Subcutaneous abdominal adipose tissue (tissue), 5 donors: Measurements from ENCODE around the gene OR51E1.

Source experiments
- H3K27ac ChIP-seq: one replicate; pipeline ENCODE4 v1.7.0; 2013; ENCODE audit warnings: low read depth, mild to moderate bottlenecking, inconsistent platforms, low read length, moderate library complexity
- H3K27me3 ChIP-seq, 5 donors: one replicate each; pipeline ENCODE4 v1.7.0; 2013; ENCODE audit warnings: low read length in 5 of 5, inconsistent platforms in 1 of 5; ENCODE audit not compliant: control insufficient read depth in 5 of 5, insufficient read depth in 4 of 5
- H3K36me3 ChIP-seq, 5 donors: one replicate each; pipeline ENCODE4 v1.7.0; 2013; ENCODE audit warnings: low read length in 5 of 5; ENCODE audit not compliant: control insufficient read depth in 5 of 5, insufficient read depth in 5 of 5
- H3K4me1 ChIP-seq, 5 donors: one replicate each; pipeline ENCODE4 v1.7.0; 2013; ENCODE audit warnings: low read length in 5 of 5, mild to moderate bottlenecking in 3 of 5, moderate library complexity in 1 of 5; ENCODE audit not compliant: control insufficient read depth in 5 of 5, insufficient read depth in 5 of 5
- H3K4me3 ChIP-seq, 5 donors: one replicate each; pipeline ENCODE4 v1.7.0; 2013; ENCODE audit warnings: low read length in 5 of 5, low read depth in 1 of 5
- H3K9ac ChIP-seq, 5 donors: one replicate each; pipeline ENCODE4 v1.7.0; 2013; ENCODE audit warnings: low read length in 5 of 5, mild to moderate bottlenecking in 4 of 5, moderate library complexity in 3 of 5
- H3K9me3 ChIP-seq, 5 donors: one replicate each; pipeline ENCODE4 v1.7.0; 2013; ENCODE audit warnings: low read length in 5 of 5; ENCODE audit not compliant: control insufficient read depth in 5 of 5
- donor health status: healthy.
- donor health status: healthy.
- donor health status: healthy.
- donor health status: healthy.
- donor health status: healthy.

Gene OR51E1, protein sequence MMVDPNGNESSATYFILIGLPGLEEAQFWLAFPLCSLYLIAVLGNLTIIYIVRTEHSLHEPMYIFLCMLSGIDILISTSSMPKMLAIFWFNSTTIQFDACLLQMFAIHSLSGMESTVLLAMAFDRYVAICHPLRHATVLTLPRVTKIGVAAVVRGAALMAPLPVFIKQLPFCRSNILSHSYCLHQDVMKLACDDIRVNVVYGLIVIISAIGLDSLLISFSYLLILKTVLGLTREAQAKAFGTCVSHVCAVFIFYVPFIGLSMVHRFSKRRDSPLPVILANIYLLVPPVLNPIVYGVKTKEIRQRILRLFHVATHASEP

GRCh38 chr11:4643682-4644081 lies at the start of gene OR51E1:
Gene OR51E1, plus strand, starts transcription at chr11:4643982. Its CDS starts 8,545 bp downstream, at chr11:4652527.
- Histone ChIP-seq H3K27ac (peak within 1 kb of the TSS; percentile 61), H3K4me1 (peaks cover 0 to 58% (median 13%) of the 10 kb centered on the region in 5 donors), H3K27me3 (peaks cover 0 to 8% (median 0%) of the 10 kb centered on the region in 5 donors), H3K4me3 (peak within 1 kb of the TSS in 4 of 5 donors; percentile 52 to 67 (median 62)), H3K9ac (peak within 1 kb of the TSS in 2 of 5 donors; percentile 32 to 68), H3K9me3 (no peaks in the 10 kb centered on the region), H3K36me3 (no peaks in the 10 kb centered on the region)

- Histone ChIP-seq H3K4me1 (peaks cover 0 to 20% (median 19%) of the 10 kb centered on the region in 5 donors), H3K9ac (no peak overlapping the region), H3K9me3 (no peaks in the 10 kb centered on the region), H3K27me3 (no peaks in the 10 kb centered on the region), H3K36me3 (peaks cover 16 to 53% (median 48%) of the 10 kb centered on the region in 5 donors), H3K27ac (no peak overlapping the region), H3K4me3 (no peak overlapping the region)
Observed at GRCh38 chr11:4605057-4605456, 38.7 kb upstream of the OR51E1 start.

GRCh38 chr11:4606231-4607015 lies 37.4 kb upstream of the OR51E1 start:
- peaks cover 0 to 22% (median 20%) of the 10 kb centered on the region in 5 donors for H3K4me1 ChIP-seq
- H3K4me3 ChIP-seq, result peak overlapping the region in 4 of 5 donors; percentile 71 to 81 (median 77)
- H3K36me3 ChIP-seq, result peaks cover 16 to 39% (median 34%) of the 10 kb centered on the region in 5 donors
- H3K9ac ChIP-seq, result peak overlapping the region in 1 of 5 donors; percentile 84
- no peak overlapping the region for H3K27ac ChIP-seq
- no peaks in the 10 kb centered on the region for H3K27me3 ChIP-seq
- H3K9me3 ChIP-seq, result no peaks in the 10 kb centered on the region

GRCh38 chr11:4607096-4607495 lies 36.7 kb upstream of the OR51E1 start:
- peaks cover 16 to 32% (median 27%) of the 10 kb centered on the region in 5 donors for H3K36me3 ChIP-seq
- peak overlapping the region; percentile 12 to 89 (median 85) for H3K9ac ChIP-seq
- H3K4me3 ChIP-seq, result peak overlapping the region; percentile 71 to 81 (median 75)
- H3K27me3 ChIP-seq, result peaks cover 0 to 2% (median 0%) of the 10 kb centered on the region in 5 donors
- peaks cover 0 to 22% (median 20%) of the 10 kb centered on the region in 5 donors for H3K4me1 ChIP-seq
- H3K9me3 ChIP-seq, result no peaks in the 10 kb centered on the region
- H3K27ac ChIP-seq, result peak overlapping the region; percentile 78

GRCh38 chr11:4607781-4608666 lies 35.8 kb upstream of the OR51E1 start, which contains the start of gene TRIM68:
Gene TRIM68, minus strand, starts transcription at chr11:4608231. Its CDS starts 2,727 bp downstream, at chr11:4605504.
- Histone ChIP-seq H3K4me1 (peaks cover 0 to 22% (median 20%) of the 10 kb centered on the region in 5 donors), H3K4me3 (peak within 1 kb of the TSS; percentile 71 to 81 (median 75)), H3K9ac (peak within 1 kb of the TSS; percentile 64 to 89 (median 85)), H3K27me3 (peaks cover 0 to 2% (median 0%) of the 10 kb centered on the region in 5 donors), H3K9me3 (no peaks in the 10 kb centered on the region), H3K36me3 (peaks cover 13 to 23% (median 18%) of the 10 kb centered on the region in 5 donors), H3K27ac (peak within 1 kb of the TSS; percentile 78)

GRCh38 chr11:4610258-4610935 lies 33.4 kb upstream of the OR51E1 start:
- Histone ChIP-seq H3K27me3 (peaks cover 0 to 3% (median 0%) of the 10 kb centered on the region in 5 donors), H3K4me3 (peak overlapping the region in 2 of 5 donors; percentile 33 to 43), H3K4me1 (peaks cover 0 to 22% (median 20%) of the 10 kb centered on the region in 5 donors), H3K9ac (peak overlapping the region in 1 of 5 donors; percentile 9), H3K36me3 (no peaks in the 10 kb centered on the region), H3K27ac (peak overlapping the region; percentile 37), H3K9me3 (no peaks in the 10 kb centered on the region)

- H3K4me3 ChIP-seq, result no peak overlapping the region
- no peak overlapping the region for H3K27ac ChIP-seq
- H3K27me3 ChIP-seq, result peaks cover 0 to 7% (median 0%) of the 10 kb centered on the region in 5 donors
- H3K4me1 ChIP-seq, result peaks cover 0 to 15% (median 10%) of the 10 kb centered on the region in 5 donors
- H3K36me3 ChIP-seq, result no peaks in the 10 kb centered on the region
- no peak overlapping the region for H3K9ac ChIP-seq
- H3K9me3 ChIP-seq, result no peaks in the 10 kb centered on the region
Observed at GRCh38 chr11:4611986-4612385, 31.8 kb upstream of the OR51E1 start.

DNA sequence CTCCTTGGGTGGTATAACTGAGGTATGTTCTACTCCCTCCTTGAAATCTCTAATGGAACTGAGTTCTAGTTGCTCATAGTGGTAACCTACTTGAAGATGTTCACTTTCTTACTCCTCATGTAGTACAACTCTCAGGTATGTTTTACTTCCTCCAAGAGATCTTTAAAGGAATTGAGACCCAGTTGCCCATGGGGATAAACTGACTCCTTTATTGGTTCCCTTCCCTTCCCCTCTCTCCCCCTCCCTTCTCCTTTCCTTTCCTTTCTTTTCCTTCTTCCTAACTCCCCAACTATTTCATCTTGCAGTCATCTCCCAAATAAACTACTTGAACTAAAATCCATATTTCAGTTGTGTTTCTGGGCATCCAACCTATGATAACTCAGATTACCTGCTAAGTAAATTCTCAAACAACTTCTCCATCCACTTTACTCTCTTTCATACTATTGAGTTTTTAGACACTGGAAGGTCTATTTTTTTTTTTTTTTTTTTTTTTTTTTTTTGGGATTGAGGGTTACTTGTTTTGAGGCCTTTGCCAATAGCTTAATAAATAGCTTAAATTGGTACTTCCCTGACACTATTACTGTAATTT lies 27.8 kb upstream of the OR51E1 start:
- Histone ChIP-seq H3K9ac (no peak overlapping the region), H3K4me3 (no peak overlapping the region), H3K9me3 (no peaks in the 10 kb centered on the region), H3K27me3 (peaks cover 0 to 7% (median 0%) of the 10 kb centered on the region in 5 donors), H3K4me1 (no peaks in the 10 kb centered on the region), H3K36me3 (no peaks in the 10 kb centered on the region), H3K27ac (no peak overlapping the region)
